ENCODE measurements around the gene FARS2. TPM values are rescaled to one million over a fixed set of nuclear protein-coding genes. Genes with fewer than 3 reads are reported as not detected.

FARS2 gene
- polyA plus RNA-seq, 1 donor (not counting 4 experiments of a cell fraction or from before 2014, with no cell fraction given): 21.3 TPM

GRCh38 chr6:5567890-5568289, 306.6 kb downstream of the FARS2 start:
- Histone ChIP-seq H2AFZ (ENCODE audit: control insufficient read depth, low read length) (no peak overlapping the region), H3K27ac (ENCODE audit: control insufficient read depth, insufficient read depth, low read length) (no peak overlapping the region), H3K9me3 (ENCODE audit: control insufficient read depth, low read depth, low read length) (no peaks in the 10 kb centered on the region), H3K79me2 (ENCODE audit: control insufficient read depth, insufficient read depth, low read length) (no peaks in the 10 kb centered on the region), H3K36me3 (ENCODE audit: control insufficient read depth in 2 of 2, extremely low read depth in 1 of 2, insufficient read depth in 2 of 2, low read length in 2 of 2) (no peaks in the 10 kb centered on the region), H3K9me1 (ENCODE audit: control insufficient read depth, extremely low read depth, insufficient read depth, low read length) (no peaks in the 10 kb centered on the region), H3K4me2 (ENCODE audit: control insufficient read depth, extremely low read depth, insufficient read depth, low read depth, low read length) (no peak overlapping the region), H4K20me1 (ENCODE audit: control insufficient read depth, extremely low read depth, insufficient read depth, low read length) (no peaks in the 10 kb centered on the region), H3K9ac (ENCODE audit: control insufficient read depth, extremely low read depth, insufficient read depth, low read length) (no peak overlapping the region), H3K4me3 (ENCODE audit: control insufficient read depth in 2 of 3, extremely low read depth in 1 of 3, insufficient read depth in 2 of 3, low read depth in 1 of 3, low read length in 3 of 3) (no peak overlapping the region), H3K4me1 (ENCODE audit: control insufficient read depth, extremely low read depth, insufficient read depth, low read length) (no peaks in the 10 kb centered on the region), H3K27me3 (ENCODE audit: control insufficient read depth, extremely low read depth, insufficient read depth, low read length) (no peaks in the 10 kb centered on the region)
- no peak for DNase-seq (ENCODE audit: low read depth, low spot score)
- dilution Hi-C loops (cut with MboI; ENCODE audit: extremely low pct_ligation_motif_present, low sequenced_read_pairs): no loop called here
- no peak for FAIRE-seq
- TF ChIP-seq, protein P1, sequence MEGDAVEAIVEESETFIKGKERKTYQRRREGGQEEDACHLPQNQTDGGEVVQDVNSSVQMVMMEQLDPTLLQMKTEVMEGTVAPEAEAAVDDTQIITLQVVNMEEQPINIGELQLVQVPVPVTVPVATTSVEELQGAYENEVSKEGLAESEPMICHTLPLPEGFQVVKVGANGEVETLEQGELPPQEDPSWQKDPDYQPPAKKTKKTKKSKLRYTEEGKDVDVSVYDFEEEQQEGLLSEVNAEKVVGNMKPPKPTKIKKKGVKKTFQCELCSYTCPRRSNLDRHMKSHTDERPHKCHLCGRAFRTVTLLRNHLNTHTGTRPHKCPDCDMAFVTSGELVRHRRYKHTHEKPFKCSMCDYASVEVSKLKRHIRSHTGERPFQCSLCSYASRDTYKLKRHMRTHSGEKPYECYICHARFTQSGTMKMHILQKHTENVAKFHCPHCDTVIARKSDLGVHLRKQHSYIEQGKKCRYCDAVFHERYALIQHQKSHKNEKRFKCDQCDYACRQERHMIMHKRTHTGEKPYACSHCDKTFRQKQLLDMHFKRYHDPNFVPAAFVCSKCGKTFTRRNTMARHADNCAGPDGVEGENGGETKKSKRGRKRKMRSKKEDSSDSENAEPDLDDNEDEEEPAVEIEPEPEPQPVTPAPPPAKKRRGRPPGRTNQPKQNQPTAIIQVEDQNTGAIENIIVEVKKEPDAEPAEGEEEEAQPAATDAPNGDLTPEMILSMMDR (optimal IDR thresholded peaks at IDR 0.05 in 1 of 3, IDR thresholded peaks at IDR 0.05 in 1 of 3, conservative IDR thresholded peaks at IDR 0.05 in 1 of 3; ENCODE audit: extremely low read depth in 1 of 3, insufficient read depth in 2 of 3, low read length in 3 of 3): no peak
- TF ChIP-seq EZH2 (IDR thresholded peaks at IDR 0.05; ENCODE audit: low read length): no peak

GRCh38 chr6:5569491-5569890, 308.2 kb downstream of the FARS2 start:
- Histone ChIP-seq H3K9ac (ENCODE audit: control insufficient read depth, extremely low read depth, insufficient read depth, low read length) (no peak overlapping the region), H3K4me1 (ENCODE audit: control insufficient read depth, extremely low read depth, insufficient read depth, low read length) (no peaks in the 10 kb centered on the region), H3K9me3 (ENCODE audit: control insufficient read depth, low read depth, low read length) (no peaks in the 10 kb centered on the region), H4K20me1 (ENCODE audit: control insufficient read depth, extremely low read depth, insufficient read depth, low read length) (no peaks in the 10 kb centered on the region), H3K27ac (ENCODE audit: control insufficient read depth, insufficient read depth, low read length) (no peak overlapping the region), H3K4me3 (ENCODE audit: control insufficient read depth in 2 of 3, extremely low read depth in 1 of 3, insufficient read depth in 2 of 3, low read depth in 1 of 3, low read length in 3 of 3) (no peak overlapping the region), H3K36me3 (ENCODE audit: control insufficient read depth in 2 of 2, extremely low read depth in 1 of 2, insufficient read depth in 2 of 2, low read length in 2 of 2) (no peaks in the 10 kb centered on the region), H3K27me3 (ENCODE audit: control insufficient read depth, extremely low read depth, insufficient read depth, low read length) (no peaks in the 10 kb centered on the region), H3K4me2 (ENCODE audit: control insufficient read depth, extremely low read depth, insufficient read depth, low read depth, low read length) (no peak overlapping the region), H3K9me1 (ENCODE audit: control insufficient read depth, extremely low read depth, insufficient read depth, low read length) (no peaks in the 10 kb centered on the region), H3K79me2 (ENCODE audit: control insufficient read depth, insufficient read depth, low read length) (no peaks in the 10 kb centered on the region), H2AFZ (ENCODE audit: control insufficient read depth, low read length) (no peak overlapping the region)
- TF ChIP-seq, protein P1 (optimal IDR thresholded peaks at IDR 0.05 in 1 of 3, IDR thresholded peaks at IDR 0.05 in 1 of 3, conservative IDR thresholded peaks at IDR 0.05 in 1 of 3; ENCODE audit: extremely low read depth in 1 of 3, insufficient read depth in 2 of 3, low read length in 3 of 3): no peak
- no peak for TF ChIP-seq EZH2 (IDR thresholded peaks at IDR 0.05; ENCODE audit: low read length)
- DNase-seq (ENCODE audit: low read depth, low spot score) (no peak), FAIRE-seq (no peak)
- dilution Hi-C loops (cut with MboI; ENCODE audit: extremely low pct_ligation_motif_present, low sequenced_read_pairs): no loop called here
